Measurements from ENCODE around the gene WNK2.

The WNK2 gene

DNA sequence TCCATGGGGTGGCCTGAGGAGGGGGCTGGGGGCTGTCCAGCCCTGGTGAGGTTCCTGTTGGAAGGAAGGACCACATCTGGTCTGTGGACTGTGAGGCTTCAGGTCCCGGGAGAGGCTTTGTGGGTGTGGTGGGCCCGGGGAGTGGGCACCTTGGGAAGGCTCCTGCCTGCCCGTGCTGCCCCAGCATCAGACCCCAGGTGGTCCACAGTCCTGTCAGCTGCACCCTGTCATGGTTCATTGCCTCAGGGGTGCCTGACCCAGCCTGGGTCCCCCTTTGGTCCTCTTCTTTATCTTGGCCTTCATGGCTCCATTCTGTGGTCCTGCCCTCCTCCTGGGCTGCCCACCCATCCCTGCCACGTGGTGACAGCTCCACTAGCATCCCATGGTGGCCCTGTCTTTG lies 36.7 kb downstream of the WNK2 start:
- no peak for DNase-seq

DNA sequence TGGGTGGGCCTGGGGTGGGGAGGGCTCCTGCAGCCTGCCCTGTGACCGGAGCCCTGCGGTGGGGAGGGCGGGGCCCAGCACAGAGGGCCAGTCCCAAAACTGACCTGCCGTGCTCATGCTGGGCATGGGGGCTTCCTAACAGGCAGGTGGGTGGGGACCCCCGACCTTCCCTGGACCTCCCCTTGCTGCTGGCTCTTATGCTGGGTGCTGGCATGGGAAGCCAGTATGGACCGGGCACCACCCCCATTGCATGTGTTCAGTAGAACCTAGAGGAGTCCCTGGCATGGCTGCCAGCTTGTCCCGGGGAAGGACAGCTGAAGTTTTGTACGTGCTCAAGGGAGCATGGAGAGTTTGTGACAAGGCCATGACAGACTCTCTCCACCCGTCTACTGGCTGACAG lies 37.1 kb downstream of the WNK2 start:
- DNase-seq: no peak

DNA sequence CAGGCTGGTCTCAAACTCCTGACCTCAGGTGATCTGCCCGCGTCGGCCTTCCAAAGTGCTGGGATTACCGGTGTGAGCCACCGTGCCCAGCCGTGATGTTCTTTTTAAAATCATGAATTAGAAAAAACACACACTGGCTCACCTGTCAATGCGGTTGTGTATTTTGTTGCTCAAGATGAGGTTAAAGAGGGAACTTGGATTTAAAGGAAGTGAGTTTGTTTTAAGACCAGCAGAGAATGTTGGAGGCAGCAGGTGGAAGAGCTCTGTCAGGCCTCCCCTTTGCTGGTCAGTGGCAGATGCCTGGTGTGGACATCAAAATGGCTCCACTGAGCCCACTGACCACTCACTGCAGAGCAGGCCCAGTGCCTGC lies 38.9 kb downstream of the WNK2 start:
- no peak for DNase-seq

- peak; percentile 53 for DNase-seq
Measured at GRCh38 chr9:93223260-93224180, 39.6 kb downstream of the WNK2 start.

- no peak for DNase-seq
Measured at GRCh38 chr9:93224591-93224990, 40.7 kb downstream of the WNK2 start.

DNA sequence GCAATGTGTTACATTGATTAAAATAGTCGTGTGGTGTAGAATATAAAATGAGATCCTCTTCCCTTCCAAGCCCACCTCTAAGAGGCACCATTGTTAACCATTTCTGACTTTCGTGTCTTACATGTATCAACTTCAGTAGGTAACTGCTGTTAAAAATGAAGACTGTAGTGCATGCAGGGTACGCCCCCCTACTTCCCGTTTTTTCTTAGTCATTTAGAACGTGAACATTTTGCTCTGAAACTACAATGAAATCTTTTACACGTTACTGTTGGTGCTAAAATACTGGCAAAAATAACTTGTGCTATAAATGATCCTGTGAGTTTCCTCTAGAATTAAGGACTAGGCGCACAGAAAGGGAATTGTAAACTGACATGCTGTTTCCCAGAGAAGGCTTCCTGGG lies 41.5 kb downstream of the WNK2 start:
- no peak for DNase-seq

DNA sequence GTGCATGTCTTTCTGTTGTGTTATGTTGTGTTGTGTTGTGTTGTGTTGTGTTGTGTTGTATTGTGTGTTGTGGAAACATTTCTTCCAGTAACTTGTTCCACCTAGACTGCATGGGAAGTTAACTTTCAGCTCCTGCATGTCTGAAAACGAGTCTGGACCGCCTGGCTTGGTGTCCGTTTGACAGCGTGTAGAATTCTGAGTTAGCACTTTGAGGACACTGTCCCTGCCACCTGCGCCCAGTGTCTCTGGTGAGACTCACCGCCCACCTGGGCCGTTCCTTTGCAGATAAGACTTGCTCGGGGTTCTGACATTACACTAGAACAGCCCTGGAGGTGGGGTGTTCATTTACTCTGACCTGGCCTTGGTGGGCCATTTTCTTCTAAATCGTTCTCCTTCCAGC lies 42.0 kb downstream of the WNK2 start:
- DNase-seq: no peak

GRCh38 chr9:93226819-93227218 lies 42.9 kb downstream of the WNK2 start:
- no peak for DNase-seq

- DNase-seq: no peak
Measured at GRCh38 chr9:93228030-93228429, 44.1 kb downstream of the WNK2 start.

DNA sequence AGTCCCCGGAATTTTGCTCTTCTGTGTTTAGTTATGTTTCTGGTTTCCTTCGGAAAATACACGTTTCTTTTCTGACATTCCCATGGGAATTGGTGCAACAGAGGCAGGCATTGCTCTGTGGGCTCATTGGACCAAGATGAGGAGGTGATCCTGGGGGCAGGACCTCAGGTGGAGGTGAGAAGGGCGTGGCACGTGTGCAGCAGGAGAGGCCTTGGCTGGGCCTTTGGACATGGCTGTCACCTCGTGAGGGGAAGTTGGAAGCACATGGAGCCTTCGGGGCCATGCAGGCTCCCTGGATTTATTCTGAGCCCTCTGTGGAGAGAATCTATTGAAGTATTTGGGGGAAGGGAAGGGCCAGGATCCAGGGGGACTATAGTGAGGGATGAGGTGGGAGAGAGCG lies 44.5 kb downstream of the WNK2 start:
- no peak for DNase-seq

GRCh38 chr9:93229636-93230035 lies 45.7 kb downstream of the WNK2 start:
- no peak for DNase-seq

DNA sequence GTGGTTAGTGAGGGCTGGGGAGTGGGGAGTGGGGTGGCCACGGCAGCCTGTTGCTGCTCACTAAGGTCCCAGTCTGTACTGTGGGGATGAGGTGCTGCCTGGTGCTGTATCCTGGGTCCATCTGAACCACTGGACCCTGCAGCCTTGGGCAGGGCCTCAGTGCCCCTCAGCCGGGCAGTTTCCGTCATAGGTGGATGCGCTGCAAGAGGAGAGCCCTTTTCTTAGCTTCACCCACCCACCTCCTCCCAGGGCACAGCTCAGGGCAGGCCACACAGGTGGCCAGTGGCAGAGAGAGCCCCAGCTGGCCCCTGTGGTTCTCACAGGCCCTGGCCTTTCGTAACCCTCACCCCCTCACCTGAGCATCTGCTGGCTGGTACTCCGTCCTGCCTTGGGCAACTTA lies 46.2 kb downstream of the WNK2 start:
- no peak for DNase-seq

- no peak for DNase-seq
Measured at GRCh38 chr9:93230601-93231000, 46.7 kb downstream of the WNK2 start.

GRCh38 chr9:93231121-93231694 lies 47.3 kb downstream of the WNK2 start:
- no peak for DNase-seq

DNA sequence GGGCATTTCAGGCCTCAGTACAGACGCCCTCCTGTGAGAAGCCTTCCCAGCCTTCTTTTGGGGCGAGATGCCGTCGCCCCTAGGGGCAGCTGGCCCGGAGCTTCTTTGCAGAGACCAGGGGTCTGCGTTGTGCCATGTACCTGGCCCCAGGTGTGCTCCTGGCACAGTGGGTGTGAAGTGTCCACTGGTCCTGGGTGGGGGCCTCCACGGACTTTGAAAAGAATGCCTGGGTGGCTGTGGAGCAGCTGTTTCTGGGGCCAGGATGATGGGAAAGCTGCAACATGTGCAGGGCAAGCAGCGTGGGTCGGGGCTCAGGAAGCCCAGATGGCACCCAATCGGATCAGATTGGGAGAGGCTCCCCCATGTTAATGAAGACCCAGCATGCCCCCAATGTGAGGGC lies 47.8 kb downstream of the WNK2 start:
- DNase-seq: no peak

GRCh38 chr9:93232388-93232960 lies 48.5 kb downstream of the WNK2 start:
- no peak for DNase-seq

DNA sequence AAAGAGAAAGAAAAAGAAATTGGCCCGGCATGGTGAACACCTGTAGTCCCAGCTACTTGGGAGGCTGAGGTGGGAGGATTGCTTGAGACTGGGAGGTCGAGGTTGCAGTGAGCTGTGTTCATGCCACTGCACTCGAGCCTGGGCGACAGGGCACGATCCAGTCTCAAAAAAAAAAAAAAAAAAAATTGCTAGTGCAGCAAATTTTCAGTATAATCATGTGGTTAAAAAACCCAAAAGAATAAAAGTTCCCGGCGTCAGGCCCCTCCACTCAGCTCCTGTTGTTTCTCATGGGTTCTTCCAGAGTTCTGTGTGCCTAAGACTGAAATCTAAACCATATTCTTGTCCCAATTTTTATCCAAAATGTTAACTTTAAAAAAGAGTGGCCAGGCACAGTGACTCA lies 49.1 kb downstream of the WNK2 start:
- DNase-seq: no peak

- DNase-seq: no peak
Measured at GRCh38 chr9:93234600-93234999, 50.7 kb downstream of the WNK2 start.

GRCh38 chr9:93235300-93235960 lies 51.5 kb downstream of the WNK2 start:
- peak; percentile 61 for DNase-seq

- DNase-seq: no peak
Measured at GRCh38 chr9:93236541-93237206, 52.7 kb downstream of the WNK2 start.

- no peak for DNase-seq
Measured at GRCh38 chr9:93237540-93237939, 53.6 kb downstream of the WNK2 start.

GRCh38 chr9:93238953-93239925 lies 55.3 kb downstream of the WNK2 start:
- no peak for DNase-seq
